ENCODE measurements around the gene DMBX1. TPM values are rescaled to one million over a fixed set of nuclear protein-coding genes. Genes with fewer than 3 reads are reported as not detected.

DMBX1 gene
- total and polyA plus RNA-seq, 4 donors, result not detected

DNA sequence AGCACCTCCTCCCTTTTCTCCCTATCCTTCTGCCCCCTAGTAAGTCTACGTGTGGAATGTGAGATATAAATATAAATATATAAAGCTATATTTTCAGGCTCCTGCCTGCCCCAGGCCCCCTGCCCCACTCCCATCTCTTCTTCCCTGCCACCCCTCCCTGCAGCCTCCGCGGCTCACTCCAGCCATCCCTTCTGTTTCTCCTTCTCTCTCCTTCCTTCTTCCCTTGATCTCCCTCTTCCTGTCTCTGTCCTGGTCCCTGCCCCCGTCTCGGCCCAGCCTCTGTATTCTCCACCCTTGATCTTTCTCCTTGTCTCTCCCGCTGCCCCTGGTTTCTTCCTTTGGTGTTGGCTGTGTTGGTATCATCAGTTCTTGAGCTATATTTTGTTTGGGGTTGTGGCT, 23.2 kb downstream of the DMBX1 start (continued):
- TF ChIP-seq, protein P1, sequence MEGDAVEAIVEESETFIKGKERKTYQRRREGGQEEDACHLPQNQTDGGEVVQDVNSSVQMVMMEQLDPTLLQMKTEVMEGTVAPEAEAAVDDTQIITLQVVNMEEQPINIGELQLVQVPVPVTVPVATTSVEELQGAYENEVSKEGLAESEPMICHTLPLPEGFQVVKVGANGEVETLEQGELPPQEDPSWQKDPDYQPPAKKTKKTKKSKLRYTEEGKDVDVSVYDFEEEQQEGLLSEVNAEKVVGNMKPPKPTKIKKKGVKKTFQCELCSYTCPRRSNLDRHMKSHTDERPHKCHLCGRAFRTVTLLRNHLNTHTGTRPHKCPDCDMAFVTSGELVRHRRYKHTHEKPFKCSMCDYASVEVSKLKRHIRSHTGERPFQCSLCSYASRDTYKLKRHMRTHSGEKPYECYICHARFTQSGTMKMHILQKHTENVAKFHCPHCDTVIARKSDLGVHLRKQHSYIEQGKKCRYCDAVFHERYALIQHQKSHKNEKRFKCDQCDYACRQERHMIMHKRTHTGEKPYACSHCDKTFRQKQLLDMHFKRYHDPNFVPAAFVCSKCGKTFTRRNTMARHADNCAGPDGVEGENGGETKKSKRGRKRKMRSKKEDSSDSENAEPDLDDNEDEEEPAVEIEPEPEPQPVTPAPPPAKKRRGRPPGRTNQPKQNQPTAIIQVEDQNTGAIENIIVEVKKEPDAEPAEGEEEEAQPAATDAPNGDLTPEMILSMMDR (IDR thresholded peaks at IDR 0.05; ENCODE audit: low read depth, low read length, missing input control), result no peak
- TF ChIP-seq ATF3 (IDR thresholded peaks at IDR 0.05) (no peak), NR2F2 (IDR thresholded peaks at IDR 0.05) (no peak)

GRCh38 chr1:46513536-46513935, 23.9 kb downstream of the DMBX1 start:
- Histone ChIP-seq H3K27me3 (ENCODE audit: control insufficient read depth in 4 of 4, insufficient read depth in 4 of 4, low read length in 3 of 4) (peaks cover 0 to 2% (median 0%) of the 10 kb centered on the region in 4 donors), H3K27ac (ENCODE audit: low read depth in 1 of 2, low read length in 2 of 2) (no peak overlapping the region), H3K4me1 (ENCODE audit: control insufficient read depth in 4 of 4, insufficient read depth in 4 of 4, low read length in 3 of 4) (no peaks in the 10 kb centered on the region), H3K4me3 (ENCODE audit: low read depth in 1 of 3, low read length in 3 of 3) (no peak overlapping the region), H3K9ac (ENCODE audit: low read depth in 1 of 2, low read length in 2 of 2) (no peak overlapping the region), H3K9me3 (ENCODE audit: control insufficient read depth in 4 of 4, low read length in 3 of 4) (no peaks in the 10 kb centered on the region), H3K36me3 (ENCODE audit: control insufficient read depth in 4 of 4, insufficient read depth in 3 of 4, low read depth in 1 of 4, low read length in 3 of 4) (no peaks in the 10 kb centered on the region)
- DNase-seq (ENCODE audit: low spot score), result no peak
- TF ChIP-seq HNF4A (conservative IDR thresholded peaks at IDR 0.05) (no peak), FOXA2 (IDR thresholded peaks at IDR 0.05) (no peak), EGR1 (IDR thresholded peaks at IDR 0.05; ENCODE audit: low read depth in 2 of 2) (no peak), ZBTB33 (IDR thresholded peaks at IDR 0.05) (no peak), GABPA (IDR thresholded peaks at IDR 0.05 in 1 of 2, conservative IDR thresholded peaks at IDR 0.05 in 1 of 2) (no peak), RAD21 (IDR thresholded peaks at IDR 0.05) (no peak), RXRA (IDR thresholded peaks at IDR 0.05) (no peak), TAF1 (conservative IDR thresholded peaks at IDR 0.05) (no peak), NR2F2 (IDR thresholded peaks at IDR 0.05) (no peak), REST (IDR thresholded peaks at IDR 0.05) (no peak), HNF4G (IDR thresholded peaks at IDR 0.05) (no peak)
- TF ChIP-seq, protein P2, sequence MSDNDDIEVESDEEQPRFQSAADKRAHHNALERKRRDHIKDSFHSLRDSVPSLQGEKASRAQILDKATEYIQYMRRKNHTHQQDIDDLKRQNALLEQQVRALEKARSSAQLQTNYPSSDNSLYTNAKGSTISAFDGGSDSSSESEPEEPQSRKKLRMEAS (IDR thresholded peaks at IDR 0.05), result no peak
- 80% methylated on average over 5 of the region's 5 CpGs for WGBS
